ENCODE measurements around the gene HLA-DQB2. TPM values are rescaled to one million over a fixed set of nuclear protein-coding genes. Genes with fewer than 3 reads are reported as not detected.

The HLA-DQB2 gene
- total and polyA plus RNA-seq, 2 of the 4 experiments (the other 2 are of a cell fraction) = not detected

- intact Hi-C loops (cut with micrococcal nuclease) (no loop called here), in situ Hi-C loops (cut with MboI; ENCODE audit: low sequenced_read_pairs) (loop anchor here (10.0 kb wide), 1 partner anchor 546 kb away; no protein-coding TSS in a partner anchor), dilution Hi-C loops (cut with HindIII; ENCODE audit: low sequenced_read_pairs, unreplicated experiment) (no loop called here)
- Histone ChIP-seq H3K18ac (ENCODE audit: low read depth, low read length) (no peak overlapping the region), H2AK9ac (replicated peaks; ENCODE audit: low read depth, low read length, poor library complexity) (no peak overlapping the region), H4K91ac (ENCODE audit: insufficient read depth, low read depth, low read length) (no peak overlapping the region), H2AK5ac (ENCODE audit: low read depth, low read length) (no peak overlapping the region), H2BK20ac (ENCODE audit: low read depth, low read length) (no peak overlapping the region), H3K9me1 (ENCODE audit: insufficient read depth, low read length) (no peaks in the 10 kb centered on the region), H2BK5ac (ENCODE audit: low read depth, low read length, poor library complexity, severe bottlenecking) (no peak overlapping the region), H2BK120ac (ENCODE audit: low read depth, low read length) (no peak overlapping the region), H3K4me2 (ENCODE audit: low read depth, low read length) (no peak overlapping the region), H3K56ac (ENCODE audit: extremely low read depth, insufficient read depth, low read length) (no peak overlapping the region), H3K27ac (ENCODE audit: insufficient read depth, low read length) (no peak overlapping the region), H4K8ac (ENCODE audit: low read depth in 2 of 2, low read length in 2 of 2) (no peak overlapping the region), H4K5ac (ENCODE audit: low read depth, low read length) (no peak overlapping the region), H3K4me1 (ENCODE audit: control insufficient read depth, insufficient read depth, low read length) (no peaks in the 10 kb centered on the region), H3K36me3 (ENCODE audit: control insufficient read depth, insufficient read depth, low read length) (no peaks in the 10 kb centered on the region), H3K9ac (ENCODE audit: low read depth, low read length) (no peak overlapping the region), H3K4ac (ENCODE audit: low read depth, low read length) (no peak overlapping the region), H3K4me3 (ENCODE audit: insufficient read depth, low read depth, low read length) (no peak overlapping the region), H4K20me1 (ENCODE audit: insufficient read depth, low read length) (no peaks in the 10 kb centered on the region), H3K14ac (replicated peaks; ENCODE audit: low read depth, low read length) (no peak overlapping the region), H2BK15ac (ENCODE audit: low read depth, low read length) (no peak overlapping the region), H3K79me1 (ENCODE audit: low read depth in 1 of 2, low read length in 2 of 2) (no peaks in the 10 kb centered on the region), H3K9me3 (ENCODE audit: control insufficient read depth, insufficient read depth, low read length) (no peaks in the 10 kb centered on the region), H3K27me3 (ENCODE audit: control insufficient read depth, insufficient read depth, low read length) (peaks cover 22% of the 10 kb centered on the region), H2AFZ (replicated peaks; ENCODE audit: low read length, poor library complexity) (no peak overlapping the region), H3K23ac (ENCODE audit: low read depth, low read length) (no peak overlapping the region)
- no TSS peak for BruUV-seq (replicated peaks)
- CTCF ChIA-PET = no interaction called here
- ATAC-seq (ENCODE audit: low read depth) (no peak), DNase-seq (no peak)
- WGBS, 2 experiments (ENCODE audit: extremely low coverage in 2 of 2, insufficient read length in 1 of 2) = no CpG with 5 or more reads among the region's 2 CpGs
- no peak for TF ChIP-seq CHD1 (IDR thresholded peaks at IDR 0.05; ENCODE audit: low read depth, low read length)
- TF ChIP-seq MXI1 (IDR thresholded peaks at IDR 0.05; ENCODE audit: borderline replicate concordance, low read depth, low read length) = no peak
- no peak for TF ChIP-seq ELK1 (IDR thresholded peaks at IDR 0.05; ENCODE audit: borderline replicate concordance, low read depth, low read length)
- no peak for TF ChIP-seq CTCF (conservative IDR thresholded peaks at IDR 0.05; ENCODE audit: low read depth, low read length)
- TF ChIP-seq MAFK (IDR thresholded peaks at IDR 0.05; ENCODE audit: low read depth, low read length) = no peak
- POLR2A ChIA-PET (ENCODE audit: unreplicated experiment) = no interaction called here
These were observed 27.0 kb upstream of the HLA-DQB2 start for GRCh38 chr6:32790306-32790705.
